MM.1S (cell line): ENCODE data around the gene KLHL14.

Experiments
- EZH2 ChIP-seq: fragments of 300-600 bp; sonication (generic); optimal IDR thresholded peaks from 2 replicates; pipeline ENCODE3; 2017; ENCODE audit warnings: low read depth, mild to moderate bottlenecking, antibody characterized with exemption, low read length, mixed read lengths
- EZH2phosphoT487 ChIP-seq: fragments of 300-600 bp; sonication (generic); IDR thresholded peaks from 2 replicates; pipeline ENCODE4 v1.6.1; 2018; ENCODE audit warnings: antibody characterized with exemption, low read length
- TF ChIP-seq, protein P1 (sequence below): fragments of 300-600 bp; sonication (generic); IDR thresholded peaks from 2 replicates; pipeline ENCODE4 v1.5.1; 2016; ENCODE audit warnings: antibody characterized with exemption, low read length, mixed read lengths

DNA sequence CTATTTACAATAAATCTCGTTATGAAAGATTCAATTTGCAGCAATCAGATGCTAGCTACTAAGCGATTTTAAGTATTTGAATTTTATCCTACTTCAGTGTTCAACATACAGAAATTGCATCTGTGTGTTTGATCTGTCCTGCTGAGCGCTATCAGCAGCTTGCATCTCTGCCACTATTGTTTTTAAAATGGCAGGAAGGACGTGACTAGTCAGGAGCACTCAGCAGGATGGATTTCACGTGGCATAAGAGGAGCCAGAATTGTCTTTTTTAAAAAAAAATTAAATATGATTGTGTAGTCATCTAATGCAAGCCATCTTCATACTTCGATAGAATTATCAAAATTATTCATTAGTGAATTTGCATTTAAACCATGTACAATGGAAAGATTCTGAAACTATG is 2.8 kb upstream of the KLHL14 start:
- TF ChIP-seq EZH2 (no peak), EZH2phosphoT487 (no peak)
- TF ChIP-seq, protein P1, sequence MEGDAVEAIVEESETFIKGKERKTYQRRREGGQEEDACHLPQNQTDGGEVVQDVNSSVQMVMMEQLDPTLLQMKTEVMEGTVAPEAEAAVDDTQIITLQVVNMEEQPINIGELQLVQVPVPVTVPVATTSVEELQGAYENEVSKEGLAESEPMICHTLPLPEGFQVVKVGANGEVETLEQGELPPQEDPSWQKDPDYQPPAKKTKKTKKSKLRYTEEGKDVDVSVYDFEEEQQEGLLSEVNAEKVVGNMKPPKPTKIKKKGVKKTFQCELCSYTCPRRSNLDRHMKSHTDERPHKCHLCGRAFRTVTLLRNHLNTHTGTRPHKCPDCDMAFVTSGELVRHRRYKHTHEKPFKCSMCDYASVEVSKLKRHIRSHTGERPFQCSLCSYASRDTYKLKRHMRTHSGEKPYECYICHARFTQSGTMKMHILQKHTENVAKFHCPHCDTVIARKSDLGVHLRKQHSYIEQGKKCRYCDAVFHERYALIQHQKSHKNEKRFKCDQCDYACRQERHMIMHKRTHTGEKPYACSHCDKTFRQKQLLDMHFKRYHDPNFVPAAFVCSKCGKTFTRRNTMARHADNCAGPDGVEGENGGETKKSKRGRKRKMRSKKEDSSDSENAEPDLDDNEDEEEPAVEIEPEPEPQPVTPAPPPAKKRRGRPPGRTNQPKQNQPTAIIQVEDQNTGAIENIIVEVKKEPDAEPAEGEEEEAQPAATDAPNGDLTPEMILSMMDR, result no peak
